ELF-1 (cell line): Measurements from ENCODE around the gene ATP9B.

ENCODE experiments used
- DNase-seq: peaks from one replicate; pipeline ENCODE4 v3.0.0-alpha.2; 2016; ENCODE audit warnings: low read depth, low spot score

The ATP9B gene

GRCh38 chr18:79424008-79424565, 354.9 kb downstream of the ATP9B start:
- DNase-seq = no peak

GRCh38 chr18:79424880-79425568, 355.8 kb downstream of the ATP9B start:
- DNase-seq = no peak

GRCh38 chr18:79425569-79425886, 356.3 kb downstream of the ATP9B start:
- peak; percentile 41 for DNase-seq

GRCh38 chr18:79426376-79427300, 357.4 kb downstream of the ATP9B start:
- no peak for DNase-seq

GRCh38 chr18:79427368-79428225, 358.4 kb downstream of the ATP9B start:
- DNase-seq = no peak
